Measurements from ENCODE around the gene SLC6A19. TPM values are rescaled to one million over a fixed set of nuclear protein-coding genes. Genes with fewer than 3 reads are reported as not detected.

SLC6A19 gene
- total and polyA plus RNA-seq, 9 of the 15 experiments (the other 6 are each of a cell fraction or from before 2014, with no cell fraction given), result 0.03 to 1.6 (median 0.59) TPM

- TF ChIP-seq CBFA2T3 (IDR thresholded peaks at IDR 0.05), result no peak
- TF ChIP-seq NR2C1 (IDR thresholded peaks at IDR 0.05), result no peak
- TF ChIP-seq NR2C1 (tag; IDR thresholded peaks at IDR 0.05), result no peak
- TF ChIP-seq HDAC8 (tag; IDR thresholded peaks at IDR 0.05), result no peak
- no peak for TF ChIP-seq CCNT2 (IDR thresholded peaks at IDR 0.05; ENCODE audit: borderline replicate concordance, extremely low read depth, insufficient read length, low read depth, low read length)
- TF ChIP-seq, protein P1, sequence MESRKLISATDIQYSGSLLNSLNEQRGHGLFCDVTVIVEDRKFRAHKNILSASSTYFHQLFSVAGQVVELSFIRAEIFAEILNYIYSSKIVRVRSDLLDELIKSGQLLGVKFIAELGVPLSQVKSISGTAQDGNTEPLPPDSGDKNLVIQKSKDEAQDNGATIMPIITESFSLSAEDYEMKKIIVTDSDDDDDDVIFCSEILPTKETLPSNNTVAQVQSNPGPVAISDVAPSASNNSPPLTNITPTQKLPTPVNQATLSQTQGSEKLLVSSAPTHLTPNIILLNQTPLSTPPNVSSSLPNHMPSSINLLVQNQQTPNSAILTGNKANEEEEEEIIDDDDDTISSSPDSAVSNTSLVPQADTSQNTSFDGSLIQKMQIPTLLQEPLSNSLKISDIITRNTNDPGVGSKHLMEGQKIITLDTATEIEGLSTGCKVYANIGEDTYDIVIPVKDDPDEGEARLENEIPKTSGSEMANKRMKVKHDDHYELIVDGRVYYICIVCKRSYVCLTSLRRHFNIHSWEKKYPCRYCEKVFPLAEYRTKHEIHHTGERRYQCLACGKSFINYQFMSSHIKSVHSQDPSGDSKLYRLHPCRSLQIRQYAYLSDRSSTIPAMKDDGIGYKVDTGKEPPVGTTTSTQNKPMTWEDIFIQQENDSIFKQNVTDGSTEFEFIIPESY (CRISPR knock-in tag; IDR thresholded peaks at IDR 0.05), result 0 out of 2 replicates have a peak, but pooled peaks have one; percentile 17
- TF ChIP-seq JUND (IDR thresholded peaks at IDR 0.05; ENCODE audit: borderline replicate concordance, low read depth, low read length), result no peak
- no peak for TF ChIP-seq JUND (tag; IDR thresholded peaks at IDR 0.05; ENCODE audit: borderline replicate concordance, low read depth, low read length)
- TF ChIP-seq ATF4 (CRISPR knock-in tag; IDR thresholded peaks at IDR 0.05), result no peak
- no peak for TF ChIP-seq SMARCE1 (IDR thresholded peaks at IDR 0.05)
- TF ChIP-seq CBX5 (IDR thresholded peaks at IDR 0.05; ENCODE audit: borderline replicate concordance, low read depth), result no peak
- no peak for TF ChIP-seq SRF (CRISPR knock-in tag; IDR thresholded peaks at IDR 0.05)
- TF ChIP-seq SMARCA5 (IDR thresholded peaks at IDR 0.05), result no peak
- TF ChIP-seq FIP1L1 (IDR thresholded peaks at IDR 0.05; ENCODE audit: low read depth, low read length, poor library complexity, severe bottlenecking), result no peak
- no peak for TF ChIP-seq NBN (IDR thresholded peaks at IDR 0.05; ENCODE audit: low read depth)
- no peak for TF ChIP-seq GTF2F1 (IDR thresholded peaks at IDR 0.05; ENCODE audit: low read depth, low read length)
- no peak for TF ChIP-seq TSC22D4 (tag; IDR thresholded peaks at IDR 0.05)
- TF ChIP-seq ZNF354B (CRISPR knock-in tag; IDR thresholded peaks at IDR 0.05), result no peak
- no peak for TF ChIP-seq PTTG1 (tag; IDR thresholded peaks at IDR 0.05; ENCODE audit: low read depth)
- TF ChIP-seq MEIS2 (IDR thresholded peaks at IDR 0.05; ENCODE audit: partially characterized antibody), result no peak
- TF ChIP-seq PTBP1 (IDR thresholded peaks at IDR 0.05; ENCODE audit: low read depth, low read length), result no peak
- TF ChIP-seq, protein P2, sequence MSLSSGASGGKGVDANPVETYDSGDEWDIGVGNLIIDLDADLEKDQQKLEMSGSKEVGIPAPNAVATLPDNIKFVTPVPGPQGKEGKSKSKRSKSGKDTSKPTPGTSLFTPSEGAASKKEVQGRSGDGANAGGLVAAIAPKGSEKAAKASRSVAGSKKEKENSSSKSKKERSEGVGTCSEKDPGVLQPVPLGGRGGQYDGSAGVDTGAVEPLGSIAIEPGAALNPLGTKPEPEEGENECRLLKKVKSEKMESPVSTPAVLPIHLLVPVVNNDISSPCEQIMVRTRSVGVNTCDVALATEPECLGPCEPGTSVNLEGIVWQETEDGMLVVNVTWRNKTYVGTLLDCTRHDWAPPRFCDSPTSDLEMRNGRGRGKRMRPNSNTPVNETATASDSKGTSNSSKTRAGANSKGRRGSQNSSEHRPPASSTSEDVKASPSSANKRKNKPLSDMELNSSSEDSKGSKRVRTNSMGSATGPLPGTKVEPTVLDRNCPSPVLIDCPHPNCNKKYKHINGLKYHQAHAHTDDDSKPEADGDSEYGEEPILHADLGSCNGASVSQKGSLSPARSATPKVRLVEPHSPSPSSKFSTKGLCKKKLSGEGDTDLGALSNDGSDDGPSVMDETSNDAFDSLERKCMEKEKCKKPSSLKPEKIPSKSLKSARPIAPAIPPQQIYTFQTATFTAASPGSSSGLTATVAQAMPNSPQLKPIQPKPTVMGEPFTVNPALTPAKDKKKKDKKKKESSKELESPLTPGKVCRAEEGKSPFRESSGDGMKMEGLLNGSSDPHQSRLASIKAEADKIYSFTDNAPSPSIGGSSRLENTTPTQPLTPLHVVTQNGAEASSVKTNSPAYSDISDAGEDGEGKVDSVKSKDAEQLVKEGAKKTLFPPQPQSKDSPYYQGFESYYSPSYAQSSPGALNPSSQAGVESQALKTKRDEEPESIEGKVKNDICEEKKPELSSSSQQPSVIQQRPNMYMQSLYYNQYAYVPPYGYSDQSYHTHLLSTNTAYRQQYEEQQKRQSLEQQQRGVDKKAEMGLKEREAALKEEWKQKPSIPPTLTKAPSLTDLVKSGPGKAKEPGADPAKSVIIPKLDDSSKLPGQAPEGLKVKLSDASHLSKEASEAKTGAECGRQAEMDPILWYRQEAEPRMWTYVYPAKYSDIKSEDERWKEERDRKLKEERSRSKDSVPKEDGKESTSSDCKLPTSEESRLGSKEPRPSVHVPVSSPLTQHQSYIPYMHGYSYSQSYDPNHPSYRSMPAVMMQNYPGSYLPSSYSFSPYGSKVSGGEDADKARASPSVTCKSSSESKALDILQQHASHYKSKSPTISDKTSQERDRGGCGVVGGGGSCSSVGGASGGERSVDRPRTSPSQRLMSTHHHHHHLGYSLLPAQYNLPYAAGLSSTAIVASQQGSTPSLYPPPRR (CRISPR knock-in tag; IDR thresholded peaks at IDR 0.05; ENCODE audit: borderline replicate concordance), result no peak
These were observed 22.6 kb upstream of the SLC6A19 start (continued) for GRCh38 chr5:1178529-1179382.

Measured in K562 (cell line).